GM19463 (cell line): ENCODE data around the gene TRIM17.

ENCODE experiments used
- ATAC-seq: cut with Tn5 transposase; IDR thresholded peaks from one replicate; pipeline ENCODE4 v1.9.1; 2021; ENCODE audit warnings: mild to moderate bottlenecking, moderate library complexity; ENCODE audit not compliant: unreplicated experiment

Gene TRIM17

DNA sequence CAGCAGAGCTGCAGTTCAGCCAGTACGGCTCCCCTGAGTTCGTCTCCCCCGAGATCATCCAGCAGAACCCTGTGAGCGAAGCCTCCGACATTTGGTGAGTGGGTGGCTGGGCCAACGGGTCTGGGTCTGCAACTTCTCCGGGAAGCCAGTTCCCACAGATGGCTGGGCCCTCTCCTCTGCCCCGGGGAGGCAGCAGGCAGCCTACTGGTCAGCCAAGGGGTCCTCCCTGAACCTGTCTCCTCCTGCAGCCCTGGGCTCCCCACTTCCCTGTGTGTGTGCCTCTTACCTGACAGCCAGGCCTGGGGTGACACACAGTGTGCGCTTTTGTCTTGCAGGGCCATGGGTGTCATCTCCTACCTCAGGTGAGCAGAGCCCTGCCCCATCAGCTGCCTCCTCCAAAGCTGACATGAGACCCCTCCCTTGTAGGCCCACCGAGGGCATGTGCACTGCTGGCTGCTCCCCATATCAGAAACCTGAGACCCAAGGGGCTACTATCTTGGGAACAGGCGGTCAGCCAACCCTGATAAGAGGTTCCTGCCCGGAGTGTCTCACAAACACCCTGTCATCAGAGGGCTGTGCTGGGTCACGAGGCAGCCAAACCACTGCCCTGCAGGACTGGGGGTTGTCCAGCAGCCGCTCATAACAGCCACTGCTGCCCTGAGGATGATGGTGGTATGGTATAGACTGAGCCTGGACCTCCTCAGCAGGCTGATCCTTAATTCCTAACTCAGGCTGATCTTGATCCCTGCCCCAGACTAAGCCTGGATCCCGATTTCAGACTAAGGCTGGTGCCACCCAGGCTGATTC lies 47.7 kb downstream of the TRIM17 start:
- no peak for ATAC-seq

DNA sequence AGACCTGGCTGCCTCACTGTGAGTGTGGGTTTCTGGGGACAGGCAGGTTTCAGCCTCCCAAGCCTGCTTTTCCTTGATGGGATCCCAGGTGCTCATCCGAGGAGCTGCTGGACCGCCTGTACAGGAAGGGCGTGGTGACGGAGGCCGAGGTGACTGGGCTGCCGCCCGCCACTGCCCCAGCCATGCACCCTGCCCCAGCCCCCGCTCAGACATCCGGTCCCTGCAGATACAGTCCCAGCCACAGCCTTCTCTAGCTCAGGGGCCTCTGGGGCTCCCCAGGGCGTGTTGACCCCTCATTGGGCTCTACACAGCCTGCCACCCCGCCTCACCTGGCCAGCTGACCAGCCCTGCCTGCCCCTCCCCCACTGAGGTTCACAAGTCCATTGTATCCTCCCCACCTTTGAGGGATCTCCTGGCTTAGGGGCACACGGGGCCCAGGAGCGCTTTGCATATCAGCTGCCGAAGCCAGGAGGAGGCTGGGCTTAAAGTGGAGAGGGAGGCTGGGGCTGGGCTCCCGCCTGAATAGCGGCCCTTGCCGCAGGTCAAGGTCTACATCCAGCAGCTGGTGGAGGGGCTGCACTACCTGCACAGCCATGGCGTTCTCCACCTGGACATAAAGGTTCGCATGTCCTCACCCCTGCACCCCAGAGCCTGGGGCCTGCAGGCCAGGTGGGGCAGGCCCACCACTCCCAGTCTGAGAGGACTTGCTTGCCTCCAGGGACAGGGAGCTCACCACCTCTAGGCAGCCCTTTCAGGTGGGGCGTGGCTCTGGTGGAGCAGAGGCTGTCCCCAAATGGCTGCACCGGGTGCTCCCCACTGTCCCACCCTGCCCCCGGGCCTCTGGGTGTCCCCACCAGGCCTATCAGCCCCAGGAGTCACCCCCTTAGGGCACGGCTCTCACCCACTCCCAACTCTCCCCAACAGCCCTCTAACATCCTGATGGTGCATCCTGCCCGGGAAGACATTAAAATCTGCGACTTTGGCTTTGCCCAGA lies 48.6 kb downstream of the TRIM17 start:
- no peak for ATAC-seq

DNA sequence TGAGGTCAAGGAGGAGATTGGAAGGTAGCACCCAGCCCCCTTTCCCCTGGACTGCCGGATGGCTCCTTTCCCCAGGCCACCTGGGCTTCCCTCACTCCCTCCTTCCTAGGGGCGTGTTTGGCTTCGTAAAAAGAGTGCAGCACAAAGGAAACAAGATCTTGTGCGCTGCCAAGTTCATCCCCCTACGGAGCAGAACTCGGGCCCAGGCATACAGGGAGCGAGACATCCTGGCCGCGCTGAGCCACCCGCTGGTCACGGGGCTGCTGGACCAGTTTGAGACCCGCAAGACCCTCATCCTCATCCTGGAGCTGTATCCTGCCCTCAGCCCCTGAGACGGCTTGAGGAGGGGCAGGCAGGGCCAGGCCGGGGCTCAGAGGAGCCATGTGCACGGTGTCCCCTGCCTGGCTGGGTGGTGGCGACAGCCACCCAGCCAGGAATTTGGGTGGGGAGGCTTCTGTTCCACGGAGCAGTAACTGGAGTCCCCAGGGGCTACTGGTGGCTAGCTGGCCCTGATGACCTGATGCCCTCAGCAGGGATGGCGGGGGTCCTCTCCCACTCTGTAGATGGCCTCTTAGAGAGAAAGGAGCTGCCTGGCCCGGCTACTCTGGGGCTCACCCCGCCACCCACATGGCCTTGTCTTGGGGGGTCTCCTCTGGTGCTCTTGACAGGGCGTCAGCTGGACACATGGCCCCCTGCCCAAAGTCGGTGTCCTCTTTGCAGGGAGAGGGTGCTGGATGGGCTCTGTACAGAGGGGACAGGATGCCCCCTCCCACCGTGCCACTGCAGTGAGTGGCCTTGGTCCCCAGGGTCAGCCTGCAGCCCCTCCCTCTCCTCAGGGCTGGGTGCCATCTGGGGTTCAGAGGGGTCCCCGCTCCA lies 49.6 kb downstream of the TRIM17 start:
- no peak for ATAC-seq

DNA sequence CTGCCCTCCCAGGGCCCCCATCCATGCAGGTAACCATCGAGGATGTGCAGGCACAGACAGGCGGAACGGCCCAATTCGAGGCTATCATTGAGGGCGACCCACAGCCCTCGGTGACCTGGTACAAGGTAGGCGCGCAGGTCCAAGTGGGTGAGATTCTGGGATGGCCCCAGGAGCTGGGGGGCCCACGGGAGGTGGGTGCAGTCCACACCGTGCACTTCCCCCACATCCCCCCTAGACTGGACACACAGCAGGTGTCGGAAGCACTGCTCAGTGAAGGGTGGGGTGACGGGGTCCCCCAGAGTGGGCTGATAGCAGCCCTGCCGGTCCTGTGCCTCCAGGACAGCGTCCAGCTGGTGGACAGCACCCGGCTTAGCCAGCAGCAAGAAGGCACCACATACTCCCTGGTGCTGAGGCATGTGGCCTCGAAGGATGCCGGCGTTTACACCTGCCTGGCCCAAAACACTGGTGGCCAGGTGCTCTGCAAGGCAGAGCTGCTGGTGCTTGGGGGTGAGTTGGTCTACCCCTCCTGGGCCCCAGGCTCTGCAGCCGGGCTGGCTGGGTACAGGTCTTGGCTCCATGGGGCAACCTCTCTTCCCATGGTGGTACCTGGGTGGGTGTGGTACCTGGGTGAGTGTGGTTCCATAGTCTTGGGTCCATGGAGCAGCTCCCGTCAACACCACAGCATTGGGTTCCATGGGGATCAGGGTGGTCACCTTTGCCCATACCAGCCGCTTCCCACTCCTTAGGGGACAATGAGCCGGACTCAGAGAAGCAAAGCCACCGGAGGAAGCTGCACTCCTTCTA lies 50.4 kb downstream of the TRIM17 start:
- no peak for ATAC-seq

DNA sequence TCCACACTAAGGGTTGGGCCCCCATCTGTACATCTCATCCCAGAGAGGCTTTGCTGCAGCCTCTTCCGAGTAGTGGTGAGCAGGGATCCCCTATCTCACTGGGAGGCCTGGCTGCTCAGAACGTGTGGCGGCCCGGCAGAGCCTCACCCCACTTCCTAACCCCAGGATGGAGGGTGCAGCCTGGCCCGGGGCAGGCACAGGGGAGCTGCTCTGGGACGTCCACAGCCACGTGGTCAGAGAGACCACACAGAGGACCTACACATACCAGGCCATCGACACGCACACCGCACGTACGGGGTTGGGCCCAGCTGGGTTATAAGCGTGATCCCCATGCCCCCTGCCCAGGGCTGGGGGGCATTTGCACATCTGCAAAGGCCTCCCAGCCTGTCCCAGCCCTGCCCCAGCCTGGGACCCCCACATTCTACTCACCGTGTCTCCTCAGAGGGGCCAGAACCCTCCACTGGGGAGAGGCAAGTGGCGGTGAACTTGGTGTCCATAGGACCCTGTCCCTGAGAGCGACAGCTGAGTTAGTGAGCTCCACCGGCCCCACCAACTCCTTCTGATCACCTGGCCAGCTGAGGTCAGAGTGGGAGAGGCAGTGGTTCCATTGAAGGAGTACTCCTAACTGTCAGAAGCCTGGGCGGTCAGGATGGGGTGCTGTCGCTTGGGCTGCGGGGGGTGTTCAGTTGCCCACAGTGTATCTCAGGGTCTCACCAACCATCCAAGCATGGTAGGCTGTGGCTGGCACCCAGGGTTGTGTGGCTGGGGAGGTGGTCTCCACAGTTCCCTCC lies 51.2 kb downstream of the TRIM17 start:
- no peak for ATAC-seq

DNA sequence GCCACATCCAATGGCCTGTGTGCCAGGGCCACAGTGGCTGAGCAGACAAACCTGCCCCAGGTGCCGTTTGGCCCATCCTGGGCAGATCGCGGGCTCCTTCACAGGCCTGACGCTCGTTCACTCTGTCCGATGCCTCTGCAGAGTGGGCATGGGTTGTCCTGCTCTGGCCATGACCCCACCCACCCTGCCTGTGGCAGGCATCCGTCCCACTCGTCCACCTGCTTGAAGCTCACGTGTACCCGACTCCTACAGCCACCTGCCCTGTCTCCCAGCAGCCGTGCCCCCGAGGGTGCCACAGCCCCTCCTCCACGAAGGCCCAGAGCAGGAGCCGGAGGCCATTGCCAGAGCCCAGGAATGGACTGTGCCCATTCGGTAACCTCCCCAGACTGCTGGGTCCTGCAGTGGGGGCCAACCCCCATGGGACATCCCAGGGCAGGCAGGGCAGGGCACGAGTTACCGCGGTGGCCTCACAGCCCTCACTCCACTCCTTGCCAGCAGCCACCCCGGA lies 51.9 kb downstream of the TRIM17 start:
- ATAC-seq: no peak

DNA sequence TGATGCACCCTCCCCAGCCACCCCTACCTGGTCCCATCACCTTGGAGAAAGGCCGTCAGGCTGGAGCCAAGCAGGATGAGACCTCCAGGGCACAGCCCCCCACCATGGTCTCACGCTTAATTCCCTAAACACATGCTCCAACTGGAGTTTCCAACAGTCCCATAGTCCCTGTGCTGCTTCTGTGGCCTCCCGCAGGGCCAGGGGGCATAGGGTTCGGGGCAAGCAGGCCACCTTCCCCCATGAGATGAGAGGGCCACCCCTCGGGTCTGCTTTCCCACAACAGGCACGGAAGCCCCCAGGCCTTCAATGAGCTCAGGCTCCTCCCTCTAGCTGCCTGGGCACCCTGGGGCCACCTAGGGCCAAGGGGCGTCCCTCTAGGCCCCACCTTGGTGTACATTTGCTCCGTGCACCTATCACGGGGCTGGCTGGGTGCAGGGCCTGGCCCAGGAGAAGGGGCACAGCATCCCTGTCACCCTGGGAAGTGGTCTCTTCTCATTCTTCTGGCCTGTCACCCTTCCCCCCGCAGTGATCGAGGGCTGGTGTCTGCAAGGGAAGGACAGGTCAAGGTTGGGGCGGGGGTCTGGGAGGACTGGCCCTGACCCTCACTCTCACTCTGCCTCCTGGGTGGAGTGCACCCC lies 52.5 kb downstream of the TRIM17 start:
- no peak for ATAC-seq

DNA sequence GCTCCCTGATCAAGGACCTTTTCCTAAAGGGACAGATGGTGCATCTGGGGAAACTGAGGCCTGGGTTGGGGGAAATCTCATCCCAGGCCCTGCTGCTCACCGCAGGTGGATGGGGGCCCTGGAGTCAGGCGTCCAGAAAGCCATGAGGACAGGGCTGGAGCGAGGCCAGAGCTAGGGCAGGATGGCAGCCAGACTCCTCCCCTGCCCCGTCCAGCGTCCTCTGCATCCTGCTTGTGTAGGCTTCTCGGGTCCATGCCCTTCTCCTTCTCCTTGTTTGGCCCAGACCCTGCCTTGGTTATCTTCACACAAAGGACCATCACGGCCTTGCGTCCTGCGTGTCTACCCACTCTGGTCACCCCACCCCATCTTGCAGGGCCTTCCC lies 53.0 kb downstream of the TRIM17 start:
- no peak for ATAC-seq

DNA sequence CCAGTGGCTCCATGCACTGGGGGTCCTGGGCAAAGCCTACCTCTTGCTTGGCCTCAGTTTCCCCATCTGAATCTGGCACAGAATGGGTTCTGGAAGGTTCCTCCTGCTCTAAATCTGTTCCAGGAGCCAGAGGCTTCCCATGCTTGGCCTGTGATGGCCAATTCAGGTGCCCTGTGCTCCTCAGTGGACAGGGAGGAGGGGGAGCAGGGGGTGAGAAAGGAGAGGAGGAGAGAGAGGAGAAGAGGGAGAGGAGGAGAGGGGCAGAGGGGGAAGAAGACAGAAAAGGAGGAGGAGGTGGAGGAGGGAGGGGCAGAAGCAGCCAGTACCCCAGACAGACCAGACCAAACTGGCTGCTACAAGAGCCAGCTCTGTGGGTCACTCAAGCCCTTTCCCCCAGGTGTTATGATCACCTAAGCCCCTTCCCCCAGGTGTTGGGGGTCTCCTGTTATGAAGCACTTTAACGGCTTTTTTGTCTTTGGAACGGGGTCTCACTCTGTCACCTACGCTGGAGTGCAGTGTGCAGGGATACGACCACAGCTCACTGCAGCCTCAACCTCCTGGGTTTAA lies 53.7 kb downstream of the TRIM17 start:
- ATAC-seq: no peak

DNA sequence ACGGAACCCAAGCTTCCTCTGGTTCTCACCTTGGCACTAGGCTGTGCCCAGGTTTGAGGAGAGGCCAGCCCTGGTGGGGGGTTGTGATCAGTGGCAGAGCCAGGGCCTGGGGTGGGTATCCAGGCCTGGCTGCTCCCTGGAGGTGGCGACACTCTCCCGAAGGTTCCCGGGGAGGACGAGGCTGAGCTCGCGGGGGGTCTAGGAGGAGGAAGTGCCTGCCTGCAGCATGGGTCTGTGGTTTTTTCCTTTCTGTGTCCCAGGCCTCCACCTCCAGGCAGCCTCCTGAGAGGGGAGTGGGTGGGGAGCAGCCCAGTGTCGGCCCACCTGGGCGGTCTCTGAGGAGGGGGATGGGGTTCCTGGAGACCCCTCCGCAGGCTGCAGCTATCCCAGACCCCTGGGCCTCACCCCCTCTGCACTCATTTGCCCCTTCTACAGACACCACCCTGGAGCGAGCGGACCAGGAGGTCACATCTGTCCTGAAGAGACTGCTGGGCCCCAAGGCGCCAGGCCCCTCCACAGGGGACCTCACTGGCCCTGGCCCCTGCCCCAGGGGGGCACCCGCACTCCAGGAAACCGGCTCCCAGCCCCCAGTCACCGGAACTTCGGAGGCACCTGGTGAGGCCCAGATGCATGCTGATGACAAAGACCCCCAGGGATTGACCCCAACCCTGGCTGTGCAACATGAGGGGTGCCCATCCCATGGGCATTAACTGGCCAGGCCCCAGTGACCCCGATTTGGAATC lies 54.3 kb downstream of the TRIM17 start:
- ATAC-seq: no peak

DNA sequence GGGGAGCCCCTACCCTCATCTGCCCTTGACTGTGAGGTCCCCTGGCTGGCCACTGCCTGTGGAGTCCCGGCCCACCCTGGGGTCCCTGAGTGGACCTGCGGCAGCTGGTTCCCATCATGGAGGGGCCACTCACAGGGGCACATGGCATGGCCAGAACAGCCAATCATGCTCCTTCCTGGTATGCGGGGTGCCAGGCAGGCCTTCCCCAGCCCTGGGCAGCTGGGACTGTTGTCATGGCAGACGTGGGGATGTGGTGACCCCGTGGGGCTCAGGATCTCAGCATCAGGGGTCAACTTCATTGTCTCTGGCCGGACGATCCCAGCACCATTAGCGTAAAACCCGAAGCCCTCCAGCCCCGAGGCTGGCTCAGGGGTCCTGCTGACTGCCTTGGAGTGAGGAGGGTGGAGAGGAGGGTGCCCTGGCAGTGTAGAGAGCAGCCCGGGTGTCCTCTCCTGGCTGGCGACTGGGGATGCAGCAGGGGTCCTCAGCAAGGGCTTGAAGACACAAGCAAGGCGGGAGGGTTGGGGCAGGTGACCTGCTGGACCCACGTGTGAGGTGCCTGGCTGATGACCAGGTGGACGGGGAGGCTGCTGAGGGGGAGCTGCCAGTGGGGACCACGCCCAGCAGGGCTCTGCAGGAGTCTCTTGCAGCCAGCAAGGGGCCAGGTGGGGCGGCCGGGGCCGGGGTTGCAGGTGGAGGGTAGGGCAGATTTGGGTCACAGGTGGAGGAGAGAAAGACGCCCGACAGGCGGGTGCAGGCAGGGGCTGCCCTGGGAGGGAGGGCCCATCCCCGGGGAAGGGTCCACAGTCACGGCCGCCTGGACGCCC lies 55.1 kb downstream of the TRIM17 start:
- no peak for ATAC-seq

DNA sequence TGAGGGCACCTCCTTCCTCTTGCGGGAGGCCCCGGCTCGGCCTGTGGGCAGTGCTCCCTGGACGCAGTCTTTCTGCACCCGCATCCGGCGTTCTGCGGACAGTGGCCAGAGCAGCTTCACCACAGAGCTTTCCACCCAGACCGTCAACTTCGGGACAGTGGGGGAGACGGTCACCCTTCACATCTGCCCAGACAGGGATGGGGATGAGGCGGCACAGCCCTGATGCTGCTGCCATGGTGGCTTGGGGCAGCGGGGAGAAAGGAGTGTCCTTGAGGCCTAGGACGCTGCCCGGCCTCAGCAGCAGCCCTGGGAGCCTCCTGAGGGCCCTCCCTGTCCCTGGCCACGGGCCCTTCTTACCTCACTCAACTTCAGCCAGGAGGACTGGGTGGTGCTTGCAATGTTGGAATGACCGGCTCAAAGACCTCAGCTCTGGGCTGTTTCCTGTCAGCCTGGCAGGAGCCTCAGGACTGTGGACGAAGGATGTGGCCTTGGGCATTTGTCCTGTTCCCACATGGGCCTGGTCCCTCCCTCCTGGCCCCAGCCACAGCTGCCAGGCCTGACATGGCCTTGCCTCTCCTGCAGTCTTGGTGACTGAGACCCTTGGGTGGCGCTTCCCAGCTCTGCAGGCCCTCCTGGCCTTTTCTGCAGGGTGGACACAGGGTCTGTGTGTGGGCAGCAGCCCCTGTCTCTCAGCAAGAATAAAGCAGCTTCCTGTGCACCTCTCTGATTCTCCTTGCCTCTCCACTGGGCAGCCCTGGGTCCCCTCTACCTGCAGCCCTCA lies 55.9 kb downstream of the TRIM17 start:
- no peak for ATAC-seq

DNA sequence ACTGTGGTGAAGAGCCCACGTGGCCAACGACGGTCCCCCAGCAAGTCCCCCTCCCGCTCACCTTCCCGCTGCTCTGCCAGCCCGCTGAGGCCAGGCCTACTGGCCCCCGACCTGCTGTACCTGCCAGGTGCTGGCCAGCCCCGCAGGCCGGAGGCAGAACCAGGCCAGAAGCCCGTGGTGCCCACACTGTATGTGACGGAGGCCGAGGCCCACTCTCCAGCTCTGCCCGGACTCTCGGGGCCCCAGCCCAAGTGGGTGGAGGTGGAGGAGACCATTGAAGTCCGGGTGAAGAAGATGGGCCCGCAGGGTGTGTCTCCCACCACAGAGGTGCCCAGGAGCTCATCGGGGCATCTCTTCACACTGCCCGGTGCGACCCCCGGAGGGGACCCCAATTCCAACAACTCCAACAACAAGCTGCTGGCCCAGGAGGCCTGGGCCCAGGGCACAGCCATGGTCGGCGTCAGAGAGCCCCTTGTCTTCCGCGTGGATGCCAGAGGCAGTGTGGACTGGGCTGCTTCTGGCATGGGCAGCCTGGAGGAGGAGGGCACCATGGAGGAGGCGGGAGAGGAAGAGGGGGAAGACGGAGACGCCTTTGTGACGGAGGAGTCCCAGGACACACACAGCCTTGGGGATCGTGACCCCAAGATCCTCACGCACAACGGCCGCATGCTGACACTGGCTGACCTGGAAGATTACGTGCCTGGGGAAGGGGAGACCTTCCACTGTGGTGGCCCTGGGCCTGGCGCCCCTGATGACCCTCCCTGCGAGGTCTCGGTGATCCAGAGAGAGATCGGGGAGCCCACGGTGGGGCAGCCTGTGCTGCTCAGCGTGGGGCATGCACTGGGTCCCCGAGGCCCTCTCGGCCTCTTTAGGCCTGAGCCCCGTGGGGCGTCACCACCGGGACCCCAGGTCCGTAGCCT lies 56.8 kb downstream of the TRIM17 start:
- no peak for ATAC-seq

DNA sequence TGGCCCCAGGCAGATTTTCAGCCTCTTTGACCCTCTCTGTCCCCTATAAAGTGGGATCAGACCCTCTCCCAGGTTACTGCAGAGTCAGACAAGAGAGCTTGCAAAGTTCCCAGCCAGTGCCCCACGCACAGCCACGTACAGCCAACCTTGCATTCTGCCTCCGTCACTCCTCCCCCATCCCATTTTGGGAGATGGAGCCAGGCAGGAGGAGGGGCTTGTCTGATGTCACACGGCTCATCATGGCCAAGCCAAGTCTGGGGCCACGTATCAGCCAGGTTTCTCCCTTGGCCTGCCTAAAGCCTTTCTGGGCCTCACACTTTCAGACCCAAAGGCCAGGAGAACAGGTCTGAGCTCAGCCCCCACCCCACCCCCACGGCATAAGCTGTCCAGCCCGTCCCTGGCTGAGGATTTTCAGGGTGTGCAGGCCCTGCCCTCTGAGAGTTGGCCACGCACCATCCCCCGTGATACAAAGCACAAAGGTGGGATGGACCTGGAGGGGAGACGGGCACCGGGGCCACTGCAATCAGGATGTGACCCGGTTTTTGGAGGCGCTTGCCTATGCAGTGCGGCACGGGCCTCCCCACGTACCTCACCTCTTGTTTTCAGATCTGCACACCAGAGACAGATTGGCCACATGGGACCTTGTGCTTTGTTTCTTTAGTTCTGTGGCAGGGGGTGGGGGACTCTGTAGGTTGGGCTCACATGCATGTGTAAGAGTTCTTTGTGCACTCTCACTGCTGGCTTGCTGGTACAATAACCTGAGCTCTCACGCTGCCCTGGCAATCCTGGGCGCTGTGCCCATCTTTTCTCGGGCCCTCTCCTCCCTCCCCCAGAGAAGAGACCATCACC lies 57.7 kb downstream of the TRIM17 start:
- no peak for ATAC-seq
